Measurements from ENCODE around the gene ABR. TPM values are rescaled to one million over a fixed set of nuclear protein-coding genes. Genes with fewer than 3 reads are reported as not detected.
"Not testable (repeated sequence)": the region's sequence is repeated elsewhere in the genome, so short reads cannot be mapped to it uniquely, and the experiment has no call there.

ABR gene
- total RNA-seq, 1 donor from 2014 or later, result 92.7 TPM

GRCh38 chr17:1153795-1154546 lies 25.8 kb downstream of the ABR start:
- Histone ChIP-seq H2AFZ (replicated peaks) (no peak overlapping the region), H3K4me1 (peaks cover 3% of the 10 kb centered on the region), H3K9me3 (ENCODE audit: low read depth) (no peaks in the 10 kb centered on the region), H3F3A (ENCODE audit: low read depth) (no peaks in the 10 kb centered on the region), H3K4me2 (no peak overlapping the region), H3K9ac (no peak overlapping the region), H3K27ac (no peak overlapping the region), H3K27me3 (no peaks in the 10 kb centered on the region), H4K20me1 (ENCODE audit: low read depth) (peaks cover 6% of the 10 kb centered on the region), H3K36me3 (no peaks in the 10 kb centered on the region), H3K4me3 (no peak overlapping the region), H3K79me2 (ENCODE audit: low read depth) (no peaks in the 10 kb centered on the region)
- Mint-ChIP-seq H3K27me3 (ENCODE audit: insufficient read depth, low read depth) (peaks cover 2% of the 10 kb centered on the region), H3K27ac (peak overlapping the region; percentile 91), H3K9me3 (no peaks in the 10 kb centered on the region), H3K4me1 (peaks cover 27% of the 10 kb centered on the region), H3K4me3 (peak overlapping the region; percentile 38), H3K36me3 (peaks cover 2% of the 10 kb centered on the region)
- DNase-seq (ENCODE audit: low spot score), result peak; percentile 59
- TF ChIP-seq EZH2phosphoT487 (IDR thresholded peaks at IDR 0.05), result no peak
- TF ChIP-seq, protein P1, sequence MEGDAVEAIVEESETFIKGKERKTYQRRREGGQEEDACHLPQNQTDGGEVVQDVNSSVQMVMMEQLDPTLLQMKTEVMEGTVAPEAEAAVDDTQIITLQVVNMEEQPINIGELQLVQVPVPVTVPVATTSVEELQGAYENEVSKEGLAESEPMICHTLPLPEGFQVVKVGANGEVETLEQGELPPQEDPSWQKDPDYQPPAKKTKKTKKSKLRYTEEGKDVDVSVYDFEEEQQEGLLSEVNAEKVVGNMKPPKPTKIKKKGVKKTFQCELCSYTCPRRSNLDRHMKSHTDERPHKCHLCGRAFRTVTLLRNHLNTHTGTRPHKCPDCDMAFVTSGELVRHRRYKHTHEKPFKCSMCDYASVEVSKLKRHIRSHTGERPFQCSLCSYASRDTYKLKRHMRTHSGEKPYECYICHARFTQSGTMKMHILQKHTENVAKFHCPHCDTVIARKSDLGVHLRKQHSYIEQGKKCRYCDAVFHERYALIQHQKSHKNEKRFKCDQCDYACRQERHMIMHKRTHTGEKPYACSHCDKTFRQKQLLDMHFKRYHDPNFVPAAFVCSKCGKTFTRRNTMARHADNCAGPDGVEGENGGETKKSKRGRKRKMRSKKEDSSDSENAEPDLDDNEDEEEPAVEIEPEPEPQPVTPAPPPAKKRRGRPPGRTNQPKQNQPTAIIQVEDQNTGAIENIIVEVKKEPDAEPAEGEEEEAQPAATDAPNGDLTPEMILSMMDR (IDR thresholded peaks at IDR 0.05), result no peak
- TF ChIP-seq EZH2 (IDR thresholded peaks at IDR 0.05), result no peak

DNA sequence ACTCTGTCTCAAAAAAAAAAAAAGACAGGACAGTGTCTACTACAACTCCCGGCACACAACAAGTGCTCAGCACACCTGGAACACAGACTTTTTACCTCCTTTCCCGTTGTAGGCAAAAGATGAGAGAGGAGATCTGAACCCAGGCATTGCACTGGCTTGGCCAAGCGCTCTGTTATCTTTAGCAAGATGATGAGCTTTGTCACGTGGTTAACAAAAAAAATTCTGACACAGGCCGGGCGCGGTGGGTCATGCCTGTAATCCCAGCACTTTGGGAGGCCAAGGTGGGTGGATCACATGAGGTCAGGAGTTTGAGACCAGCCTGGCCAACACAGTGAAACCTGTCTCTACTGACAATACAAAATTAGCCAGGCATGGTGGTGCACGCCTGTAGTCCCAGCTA lies 27.2 kb downstream of the ABR start:
- H3K27ac Mint-ChIP-seq; H3K4me3 ChIP-seq; H3K27me3 ChIP-seq; H3K4me1 ChIP-seq; H3K4me3 Mint-ChIP-seq; H3F3A ChIP-seq (ENCODE audit: low read depth); H3K9ac ChIP-seq; H3K9me3 ChIP-seq (ENCODE audit: low read depth); H3K27ac ChIP-seq; H3K36me3 ChIP-seq; H3K9me3 Mint-ChIP-seq; H3K79me2 ChIP-seq (ENCODE audit: low read depth); H3K4me2 ChIP-seq; H3K27me3 Mint-ChIP-seq (ENCODE audit: insufficient read depth, low read depth); H3K36me3 Mint-ChIP-seq; DNase-seq (ENCODE audit: low spot score); H2AFZ ChIP-seq (replicated peaks): not testable (repeated sequence)
- H4K20me1 ChIP-seq (ENCODE audit: low read depth), result peaks cover 12% of the 10 kb centered on the region
- H3K4me1 Mint-ChIP-seq, result peaks cover 29% of the 10 kb centered on the region

GRCh38 chr17:1150863-1151600 lies 28.7 kb downstream of the ABR start:
- Mint-ChIP-seq H3K36me3 (no peaks in the 10 kb centered on the region), H3K27me3 (ENCODE audit: insufficient read depth, low read depth) (peaks cover 3% of the 10 kb centered on the region), H3K27ac (no peak overlapping the region), H3K9me3 (no peaks in the 10 kb centered on the region), H3K4me3 (peak overlapping the region; percentile 27), H3K4me1 (peaks cover 32% of the 10 kb centered on the region)
- no peaks in the 10 kb centered on the region for H3K9me3 ChIP-seq (ENCODE audit: low read depth)
- H3K36me3 ChIP-seq, result no peaks in the 10 kb centered on the region
- peaks cover 3% of the 10 kb centered on the region for H3F3A ChIP-seq (ENCODE audit: low read depth)
- no peak overlapping the region for H3K9ac ChIP-seq
- H4K20me1 ChIP-seq (ENCODE audit: low read depth), result peaks cover 16% of the 10 kb centered on the region
- no peak for DNase-seq (ENCODE audit: low spot score)
- H2AFZ ChIP-seq (replicated peaks), result no peak overlapping the region
- no peaks in the 10 kb centered on the region for H3K27me3 ChIP-seq
- H3K27ac ChIP-seq, result no peak overlapping the region
- no peak overlapping the region for H3K4me2 ChIP-seq
- H3K79me2 ChIP-seq (ENCODE audit: low read depth), result no peaks in the 10 kb centered on the region
- no peak overlapping the region for H3K4me3 ChIP-seq
- TF ChIP-seq, protein P1 (IDR thresholded peaks at IDR 0.05), result no peak
- TF ChIP-seq EZH2 (IDR thresholded peaks at IDR 0.05) (no peak), EZH2phosphoT487 (IDR thresholded peaks at IDR 0.05) (no peak)
- peaks cover 3% of the 10 kb centered on the region for H3K4me1 ChIP-seq

- no peaks in the 10 kb centered on the region for H3K9me3 Mint-ChIP-seq
- H3K4me1 Mint-ChIP-seq, result peaks cover 37% of the 10 kb centered on the region
- Histone ChIP-seq H3K27ac (no peak overlapping the region), H3K9ac (no peak overlapping the region), H3K79me2 (ENCODE audit: low read depth) (no peaks in the 10 kb centered on the region), H3K27me3 (no peaks in the 10 kb centered on the region), H3F3A (ENCODE audit: low read depth) (peaks cover 3% of the 10 kb centered on the region), H3K4me1 (peaks cover 3% of the 10 kb centered on the region), H4K20me1 (ENCODE audit: low read depth) (peaks cover 19% of the 10 kb centered on the region), H3K4me3 (no peak overlapping the region), H3K9me3 (ENCODE audit: low read depth) (no peaks in the 10 kb centered on the region), H3K36me3 (no peaks in the 10 kb centered on the region), H2AFZ (replicated peaks) (no peak overlapping the region), H3K4me2 (no peak overlapping the region)
- peaks cover 3% of the 10 kb centered on the region for H3K27me3 Mint-ChIP-seq (ENCODE audit: insufficient read depth, low read depth)
- TF ChIP-seq, protein P1 (IDR thresholded peaks at IDR 0.05), result no peak
- no peaks in the 10 kb centered on the region for H3K36me3 Mint-ChIP-seq
- no peak overlapping the region for H3K4me3 Mint-ChIP-seq
- DNase-seq (ENCODE audit: low spot score), result no peak
- no peak overlapping the region for H3K27ac Mint-ChIP-seq
Measured at GRCh38 chr17:1149869-1150268, 29.9 kb downstream of the ABR start.
